Endothelial cell of umbilical vein (primary cell): Measurements from ENCODE around the gene PLXNB1. TPM values are rescaled to one million over a fixed set of nuclear protein-coding genes. Genes with fewer than 3 reads are reported as not detected.

ENCODE experiments used
- BruUV-seq: library from RNA; stranded (reverse); fragments of 400-500 nt; replicated peaks from 2 replicates; lab custom pipeline; 2021; lab: Mats Ljungman, UMichigan
- CTCF ChIA-PET: fragments of 300-600, 350-600 bp; sonication (Branson Sonifier 250); formaldehyde crosslinking; loops from one replicate; lab custom pipeline; 2021; ENCODE audit warnings: antibody characterized with exemption, inconsistent platforms; lab: Charles Lee
- POLR2A ChIA-PET: fragments of 300-600, 350-600 bp; sonication (Branson Sonifier 250); formaldehyde crosslinking; loops from one replicate; lab custom pipeline; 2021; ENCODE audit warnings: antibody characterized with exemption, inconsistent platforms; lab: Charles Lee
- DNase-seq: peaks from one replicate; pipeline ENCODE4 v3.0.0-alpha.2; 2011; ENCODE audit warnings: low read depth, low spot score
- FAIRE-seq: peaks from 2 replicates; lab custom pipeline; 2011; peaks lifted over from hg19 to GRCh38; lab: Jason Lieb, UNC
- H2AFZ ChIP-seq: 2 replicates; pipeline ENCODE4 v1.6.0; 2012; ENCODE audit warnings: low read depth, low read length, control low read depth, inconsistent platforms
- H3K27ac ChIP-seq: 2 replicates; pipeline ENCODE4 v1.5.1; 2011; ENCODE audit warnings: low read depth, mild to moderate bottlenecking, control low read depth, low read length, moderate library complexity; ENCODE audit not compliant: insufficient read depth
- H3K27me3 ChIP-seq, 2 experiments: 2 replicates each; pipeline versions ENCODE4 v1.6.0 to v1.6.1; 2011; ENCODE audit warnings: low read length in 2 of 2, mixed read lengths in 1 of 2; ENCODE audit not compliant: control insufficient read depth in 2 of 2, insufficient read depth in 2 of 2
- H3K36me3 ChIP-seq, 2 experiments: 2 replicates in 1 of 2; 3 replicates in 1 of 2; pipeline ENCODE4 v1.5.1; 2011; ENCODE audit warnings: low read length in 2 of 2, mild to moderate bottlenecking in 1 of 2, moderate library complexity in 1 of 2; ENCODE audit not compliant: control insufficient read depth in 2 of 2, insufficient read depth in 2 of 2; ENCODE audit errors: extremely low read depth in 1 of 2
- H3K4me1 ChIP-seq: 3 replicates; pipeline ENCODE4 v1.5.1; 2011; ENCODE audit warnings: mild to moderate bottlenecking, low read length; ENCODE audit not compliant: control insufficient read depth, insufficient read depth; ENCODE audit errors: extremely low read depth
- H3K4me2 ChIP-seq: 2 replicates; pipeline ENCODE4 v1.6.1; 2011; ENCODE audit warnings: low read length, control low read depth, mixed read lengths; ENCODE audit not compliant: insufficient read depth
- H3K4me3 ChIP-seq, 3 experiments: fragments of 200-600 bp in 1 of 3; sonication (generic), shearing (Covaris generic) in 1 of 3; replicated peaks in 1 of 3; 2 replicates each; pipeline ENCODE4 v1.5.1; 2011 to 2016; ENCODE audit warnings: control low read depth in 3 of 3, low read length in 3 of 3, mild to moderate bottlenecking in 2 of 3, inconsistent platforms in 1 of 3, low read depth in 1 of 3, moderate library complexity in 1 of 3; ENCODE audit not compliant: insufficient read depth in 1 of 3
- H3K79me2 ChIP-seq: 2 replicates; pipeline ENCODE4 v1.6.0; 2012; ENCODE audit warnings: low read length, inconsistent platforms; ENCODE audit not compliant: control insufficient read depth, insufficient read depth
- H3K9ac ChIP-seq: replicated peaks from 2 replicates; pipeline ENCODE3; 2011; ENCODE audit warnings: low read length, control low read depth; ENCODE audit not compliant: insufficient read depth; ENCODE audit errors: extremely low read depth
- H3K9me1 ChIP-seq: replicated peaks from 3 replicates; pipeline ENCODE4 v1.6.0; 2011; ENCODE audit warnings: mild to moderate bottlenecking, low read length; ENCODE audit not compliant: control insufficient read depth, insufficient read depth; ENCODE audit errors: extremely low read depth
- H3K9me3 ChIP-seq: replicated peaks from 2 replicates; pipeline ENCODE4 v1.5.1; 2012; ENCODE audit warnings: low read length, inconsistent platforms; ENCODE audit not compliant: control insufficient read depth, insufficient read depth
- H4K20me1 ChIP-seq: replicated peaks from 2 replicates; pipeline ENCODE3; 2011; ENCODE audit warnings: mild to moderate bottlenecking, low read length; ENCODE audit not compliant: control insufficient read depth, insufficient read depth; ENCODE audit errors: extremely low read depth
- CTCF ChIP-seq, 2 donors: IDR thresholded peaks; 1 replicate in 1 of 2; 2 replicates in 1 of 2; pipeline ENCODE4 v1.5.1; 2011; ENCODE audit warnings: low read length in 2 of 2, mild to moderate bottlenecking in 2 of 2, moderate library complexity in 2 of 2, control low read depth in 1 of 2, inconsistent platforms in 1 of 2, low read depth in 1 of 2; ENCODE audit not compliant: insufficient read depth in 1 of 2; ENCODE audit errors: extremely low read depth in 1 of 2
- JUN ChIP-seq: IDR thresholded peaks from 2 replicates; pipeline ENCODE4 v1.6.1; 2011; ENCODE audit warnings: borderline replicate concordance, low read depth; ENCODE audit not compliant: insufficient read length, insufficient read depth
- MAX ChIP-seq: IDR thresholded peaks from 2 replicates; pipeline ENCODE4 v1.6.1; 2011; ENCODE audit not compliant: insufficient read depth, insufficient read length
- MYC ChIP-seq: IDR thresholded peaks from one replicate; pipeline ENCODE4 v1.6.1; 2011; ENCODE audit warnings: mild to moderate bottlenecking, low read depth, low read length
- POLR2A ChIP-seq: IDR thresholded peaks from 2 replicates; pipeline ENCODE4 v1.6.1; 2012; ENCODE audit warnings: low read depth, mild to moderate bottlenecking, control low read depth, low read length
- dilution Hi-C: fragments of 300-500 bp; cut with MboI; formaldehyde crosslinking; loops from one replicate; pipeline ENCODE4 v1.15.0; 2019; ENCODE audit warnings: low sequenced_read_pairs; ENCODE audit not compliant: extremely low pct_ligation_motif_present
- intact Hi-C: fragments of 100-400 bp; cut with micrococcal nuclease; formaldehyde crosslinking; loops from one replicate; pipeline ENCODE4 v1.10.0; 2022
- polyA plus RNA-seq, 4 experiments: library from polyadenylated mRNA; depleted of rRNA in 3 of 4; stranded (reverse) in 3 of 4; unstranded in 1 of 4; fragments of >200 nt; gene quantifications; 2 replicates each; pipeline versions ENCODE4 v1.2.1 to v1.2.3, GENCODE V29; 2011 to 2012; ENCODE audit warnings: missing spikeins in 1 of 4
- total RNA-seq: library from RNA; stranded (reverse); gene quantifications from 2 replicates; pipeline ENCODE4 v1.2.3, GENCODE V29; 2021

The PLXNB1 gene
- total and polyA plus RNA-seq, 2 donors (not counting 3 experiments of a cell fraction or from before 2014, with no cell fraction given): 43.1 to 45.2 TPM

DNA sequence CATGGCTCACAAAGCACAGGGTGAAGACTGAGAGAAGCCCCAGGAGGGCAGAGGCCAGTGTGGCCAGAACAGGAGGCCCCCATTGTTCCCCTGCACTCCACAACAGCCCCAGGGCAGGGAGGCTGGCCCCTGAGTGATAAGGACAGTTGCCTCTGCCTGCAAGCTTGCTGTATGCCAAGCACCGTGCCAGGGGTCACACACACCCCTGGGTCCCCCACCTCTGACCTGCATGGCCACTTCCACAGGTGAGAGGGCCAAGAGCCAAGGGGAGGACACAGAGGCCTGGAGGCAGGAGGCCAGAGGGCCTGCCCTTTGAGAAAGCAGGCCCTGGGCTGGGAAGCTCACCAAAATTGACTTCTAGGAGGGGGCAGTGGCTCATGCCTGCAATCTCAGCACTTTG is 40.4 kb upstream of the PLXNB1 start:
- CTCF ChIA-PET: interaction anchor here (0.9 to 3.9 kb wide), 2 partner anchors 34 to 88 kb away, joined by 3 to 23 read pairs; no protein-coding TSS in a partner anchor

More for the DNA sequence above, 40.4 kb upstream of the PLXNB1 start:
- Histone ChIP-seq H3K27me3 (no peaks in the 10 kb centered on the region), H3K4me1 (peaks cover 29% of the 10 kb centered on the region), H3K27ac (no peak overlapping the region), H3K9ac (no peak overlapping the region), H3K9me3 (no peaks in the 10 kb centered on the region), H3K4me3 (no peak overlapping the region), H4K20me1 (no peaks in the 10 kb centered on the region), H3K79me2 (peaks cover 59% of the 10 kb centered on the region), H2AFZ (no peak overlapping the region), H3K36me3 (peaks cover 0 to 34% of the 10 kb centered on the region in 2 experiments), H3K9me1 (no peaks in the 10 kb centered on the region), H3K4me2 (no peak overlapping the region)
- dilution Hi-C loops (no loop called here), intact Hi-C loops (no loop called here)
- no TSS peak for BruUV-seq
- FAIRE-seq (no peak), DNase-seq (no peak)
- TF ChIP-seq CTCF (IDR thresholded peaks at IDR 0.05; ENCODE audit: extremely low read depth in 1 of 2, insufficient read depth in 1 of 2, low read depth in 1 of 2, low read length in 2 of 2): no peak
- no peak for TF ChIP-seq POLR2A
- no peak for TF ChIP-seq MYC
- no peak for TF ChIP-seq JUN
- no peak for TF ChIP-seq MAX
- POLR2A ChIA-PET: interaction anchor here (0.6 kb wide), 1 partner anchor 802 kb away, joined by 5 read pairs; no protein-coding TSS in a partner anchor
